Measurements from ENCODE around the gene SEC24C. TPM values are rescaled to one million over a fixed set of nuclear protein-coding genes. Genes with fewer than 3 reads are reported as not detected.

The SEC24C gene
- total and polyA plus RNA-seq, 2 of the 13 experiments (the other 11 are each of a cell fraction or from before 2014, with no cell fraction given): 63.1 to 66.4 TPM

DNA sequence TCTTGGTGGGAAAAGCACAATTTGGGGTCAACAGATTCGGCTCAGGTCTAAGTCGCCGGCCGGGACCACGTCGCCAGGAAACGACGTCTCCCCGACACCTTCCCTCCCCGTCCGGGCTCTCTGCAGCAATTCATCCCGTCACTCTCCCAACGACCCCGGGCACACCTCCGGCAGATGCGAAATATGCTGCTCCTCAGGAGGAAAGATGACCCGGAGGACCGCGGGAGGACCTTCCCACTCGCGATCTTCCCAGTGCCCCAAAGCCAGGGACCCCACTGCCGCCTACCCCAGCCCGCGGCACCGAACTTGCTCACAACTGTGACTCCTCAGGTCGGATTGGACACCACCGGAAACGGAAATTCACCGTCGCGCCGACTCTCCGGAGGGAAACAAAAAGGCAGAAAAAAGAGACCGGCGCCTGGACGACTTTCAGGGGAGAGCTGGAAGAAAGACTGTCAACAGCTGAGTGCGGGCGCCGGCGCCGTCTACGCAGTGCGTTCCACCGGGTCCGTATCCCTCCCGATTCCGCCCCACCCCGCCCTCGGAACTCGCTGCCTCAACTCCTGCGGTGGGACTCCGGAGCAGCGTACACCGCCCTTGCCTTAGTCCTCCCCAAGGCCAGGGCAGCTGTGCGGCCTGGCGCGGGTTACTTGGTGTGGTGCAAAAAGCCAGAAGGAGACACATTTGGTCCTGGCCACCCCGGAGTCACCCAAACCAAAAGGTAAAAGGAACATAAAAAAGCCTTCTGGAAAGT, 13.8 kb upstream of the SEC24C start (continued):
- TF ChIP-seq ZNF510 (CRISPR knock-in tag; IDR thresholded peaks at IDR 0.05; ENCODE audit: low read depth) (peak; percentile 96), HDAC2 (CRISPR knock-in tag; IDR thresholded peaks at IDR 0.05) (peak; percentile 87), ZSCAN30 (CRISPR knock-in tag; IDR thresholded peaks at IDR 0.05) (peak; percentile 59; the same call in 1 of the 2 replicates), GTF2F1 (IDR thresholded peaks at IDR 0.05; ENCODE audit: low read length) (no peak; the same call in 1 of the 2 replicates), MXD4 (CRISPR knock-in tag; IDR thresholded peaks at IDR 0.05) (peak; percentile 79), ZNF891 (CRISPR knock-in tag; IDR thresholded peaks at IDR 0.05) (peak; percentile 81), HOXA9 (CRISPR knock-in tag; IDR thresholded peaks at IDR 0.05; ENCODE audit: borderline replicate concordance) (no peak), KLF11 (CRISPR knock-in tag; IDR thresholded peaks at IDR 0.05) (no peak), ADNP (CRISPR knock-in tag; IDR thresholded peaks at IDR 0.05) (no peak), POLR2AphosphoS2 (IDR thresholded peaks at IDR 0.05; ENCODE audit: low read depth, low read length) (0 out of 2 replicates have a peak, but pooled peaks have one; percentile 68), KLF13 (CRISPR knock-in tag; IDR thresholded peaks at IDR 0.05) (no peak; the same call in 1 of the 2 replicates), CHCHD3 (CRISPR knock-in tag; IDR thresholded peaks at IDR 0.05) (no peak), RXRA (CRISPR knock-in tag; IDR thresholded peaks at IDR 0.05) (peak; percentile 76), MATR3 (CRISPR knock-in tag; IDR thresholded peaks at IDR 0.05) (no peak), FOXK1 (CRISPR knock-in tag; IDR thresholded peaks at IDR 0.05; ENCODE audit: borderline replicate concordance, low read depth) (peak; percentile 79), CBX2 (IDR thresholded peaks at IDR 0.05; ENCODE audit: low read depth, low read length) (no peak), CBX2 (CRISPR knock-in tag; IDR thresholded peaks at IDR 0.05; ENCODE audit: low read depth) (no peak; the same call in 1 of the 2 replicates), SMAD9 (CRISPR knock-in tag; IDR thresholded peaks at IDR 0.05) (no peak), NCOA1 (CRISPR knock-in tag; IDR thresholded peaks at IDR 0.05) (peak; percentile 54; the same call in 1 of the 2 replicates), ZFP36L2 (CRISPR knock-in tag; IDR thresholded peaks at IDR 0.05) (no peak), NBN (conservative IDR thresholded peaks at IDR 0.05) (no peak)
- TF ChIP-seq, protein P1, sequence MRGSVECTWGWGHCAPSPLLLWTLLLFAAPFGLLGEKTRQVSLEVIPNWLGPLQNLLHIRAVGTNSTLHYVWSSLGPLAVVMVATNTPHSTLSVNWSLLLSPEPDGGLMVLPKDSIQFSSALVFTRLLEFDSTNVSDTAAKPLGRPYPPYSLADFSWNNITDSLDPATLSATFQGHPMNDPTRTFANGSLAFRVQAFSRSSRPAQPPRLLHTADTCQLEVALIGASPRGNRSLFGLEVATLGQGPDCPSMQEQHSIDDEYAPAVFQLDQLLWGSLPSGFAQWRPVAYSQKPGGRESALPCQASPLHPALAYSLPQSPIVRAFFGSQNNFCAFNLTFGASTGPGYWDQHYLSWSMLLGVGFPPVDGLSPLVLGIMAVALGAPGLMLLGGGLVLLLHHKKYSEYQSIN (CRISPR knock-in tag; IDR thresholded peaks at IDR 0.05; ENCODE audit: borderline replicate concordance): no peak
- TF ChIP-seq, protein P2, sequence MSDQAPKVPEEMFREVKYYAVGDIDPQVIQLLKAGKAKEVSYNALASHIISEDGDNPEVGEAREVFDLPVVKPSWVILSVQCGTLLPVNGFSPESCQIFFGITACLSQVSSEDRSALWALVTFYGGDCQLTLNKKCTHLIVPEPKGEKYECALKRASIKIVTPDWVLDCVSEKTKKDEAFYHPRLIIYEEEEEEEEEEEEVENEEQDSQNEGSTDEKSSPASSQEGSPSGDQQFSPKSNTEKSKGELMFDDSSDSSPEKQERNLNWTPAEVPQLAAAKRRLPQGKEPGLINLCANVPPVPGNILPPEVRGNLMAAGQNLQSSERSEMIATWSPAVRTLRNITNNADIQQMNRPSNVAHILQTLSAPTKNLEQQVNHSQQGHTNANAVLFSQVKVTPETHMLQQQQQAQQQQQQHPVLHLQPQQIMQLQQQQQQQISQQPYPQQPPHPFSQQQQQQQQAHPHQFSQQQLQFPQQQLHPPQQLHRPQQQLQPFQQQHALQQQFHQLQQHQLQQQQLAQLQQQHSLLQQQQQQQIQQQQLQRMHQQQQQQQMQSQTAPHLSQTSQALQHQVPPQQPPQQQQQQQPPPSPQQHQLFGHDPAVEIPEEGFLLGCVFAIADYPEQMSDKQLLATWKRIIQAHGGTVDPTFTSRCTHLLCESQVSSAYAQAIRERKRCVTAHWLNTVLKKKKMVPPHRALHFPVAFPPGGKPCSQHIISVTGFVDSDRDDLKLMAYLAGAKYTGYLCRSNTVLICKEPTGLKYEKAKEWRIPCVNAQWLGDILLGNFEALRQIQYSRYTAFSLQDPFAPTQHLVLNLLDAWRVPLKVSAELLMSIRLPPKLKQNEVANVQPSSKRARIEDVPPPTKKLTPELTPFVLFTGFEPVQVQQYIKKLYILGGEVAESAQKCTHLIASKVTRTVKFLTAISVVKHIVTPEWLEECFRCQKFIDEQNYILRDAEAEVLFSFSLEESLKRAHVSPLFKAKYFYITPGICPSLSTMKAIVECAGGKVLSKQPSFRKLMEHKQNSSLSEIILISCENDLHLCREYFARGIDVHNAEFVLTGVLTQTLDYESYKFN (CRISPR knock-in tag; conservative IDR thresholded peaks at IDR 0.05): peak; percentile 38
- TF ChIP-seq, protein P3, sequence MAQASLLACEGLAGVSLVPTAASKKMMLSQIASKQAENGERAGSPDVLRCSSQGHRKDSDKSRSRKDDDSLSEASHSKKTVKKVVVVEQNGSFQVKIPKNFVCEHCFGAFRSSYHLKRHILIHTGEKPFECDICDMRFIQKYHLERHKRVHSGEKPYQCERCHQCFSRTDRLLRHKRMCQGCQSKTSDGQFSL (CRISPR knock-in tag; IDR thresholded peaks at IDR 0.05): no peak
- TF ChIP-seq, protein P4, sequence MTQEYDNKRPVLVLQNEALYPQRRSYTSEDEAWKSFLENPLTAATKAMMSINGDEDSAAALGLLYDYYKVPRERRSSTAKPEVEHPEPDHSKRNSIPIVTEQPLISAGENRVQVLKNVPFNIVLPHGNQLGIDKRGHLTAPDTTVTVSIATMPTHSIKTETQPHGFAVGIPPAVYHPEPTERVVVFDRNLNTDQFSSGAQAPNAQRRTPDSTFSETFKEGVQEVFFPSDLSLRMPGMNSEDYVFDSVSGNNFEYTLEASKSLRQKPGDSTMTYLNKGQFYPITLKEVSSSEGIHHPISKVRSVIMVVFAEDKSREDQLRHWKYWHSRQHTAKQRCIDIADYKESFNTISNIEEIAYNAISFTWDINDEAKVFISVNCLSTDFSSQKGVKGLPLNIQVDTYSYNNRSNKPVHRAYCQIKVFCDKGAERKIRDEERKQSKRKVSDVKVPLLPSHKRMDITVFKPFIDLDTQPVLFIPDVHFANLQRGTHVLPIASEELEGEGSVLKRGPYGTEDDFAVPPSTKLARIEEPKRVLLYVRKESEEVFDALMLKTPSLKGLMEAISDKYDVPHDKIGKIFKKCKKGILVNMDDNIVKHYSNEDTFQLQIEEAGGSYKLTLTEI (CRISPR knock-in tag; conservative IDR thresholded peaks at IDR 0.05): no peak

Measured in HepG2 (cell line).